Measurements from ENCODE around the gene ANO3.

DNA sequence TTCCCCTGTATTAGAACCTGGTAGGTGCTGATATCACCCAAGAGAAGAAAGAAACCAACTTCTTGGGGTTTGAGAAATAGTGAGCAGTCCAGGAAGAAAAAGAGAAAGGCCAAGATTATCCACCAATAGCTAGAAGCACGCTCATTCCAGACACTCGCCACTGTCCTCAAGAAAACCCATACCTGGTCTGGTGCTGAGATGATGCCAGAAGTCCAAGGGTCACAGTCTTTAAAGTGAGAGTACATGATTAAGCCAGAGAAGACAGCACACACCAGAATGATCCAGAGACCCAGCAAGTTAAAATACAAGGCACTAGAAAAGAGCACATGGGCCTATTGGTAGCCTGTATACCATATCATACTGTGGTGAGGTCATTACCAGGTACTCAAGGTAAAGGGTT lies 366.3 kb downstream of the ANO3 start:
- TF ChIP-seq POLR2A (IDR thresholded peaks at IDR 0.05; ENCODE audit: low read depth, low read length) = no peak
- TF ChIP-seq, protein P1, sequence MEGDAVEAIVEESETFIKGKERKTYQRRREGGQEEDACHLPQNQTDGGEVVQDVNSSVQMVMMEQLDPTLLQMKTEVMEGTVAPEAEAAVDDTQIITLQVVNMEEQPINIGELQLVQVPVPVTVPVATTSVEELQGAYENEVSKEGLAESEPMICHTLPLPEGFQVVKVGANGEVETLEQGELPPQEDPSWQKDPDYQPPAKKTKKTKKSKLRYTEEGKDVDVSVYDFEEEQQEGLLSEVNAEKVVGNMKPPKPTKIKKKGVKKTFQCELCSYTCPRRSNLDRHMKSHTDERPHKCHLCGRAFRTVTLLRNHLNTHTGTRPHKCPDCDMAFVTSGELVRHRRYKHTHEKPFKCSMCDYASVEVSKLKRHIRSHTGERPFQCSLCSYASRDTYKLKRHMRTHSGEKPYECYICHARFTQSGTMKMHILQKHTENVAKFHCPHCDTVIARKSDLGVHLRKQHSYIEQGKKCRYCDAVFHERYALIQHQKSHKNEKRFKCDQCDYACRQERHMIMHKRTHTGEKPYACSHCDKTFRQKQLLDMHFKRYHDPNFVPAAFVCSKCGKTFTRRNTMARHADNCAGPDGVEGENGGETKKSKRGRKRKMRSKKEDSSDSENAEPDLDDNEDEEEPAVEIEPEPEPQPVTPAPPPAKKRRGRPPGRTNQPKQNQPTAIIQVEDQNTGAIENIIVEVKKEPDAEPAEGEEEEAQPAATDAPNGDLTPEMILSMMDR (IDR thresholded peaks at IDR 0.05; ENCODE audit: extremely low read depth in 1 of 2, insufficient read depth in 1 of 2, low read depth in 1 of 2, low read length in 2 of 2) = no peak
- TF ChIP-seq, protein P2, sequence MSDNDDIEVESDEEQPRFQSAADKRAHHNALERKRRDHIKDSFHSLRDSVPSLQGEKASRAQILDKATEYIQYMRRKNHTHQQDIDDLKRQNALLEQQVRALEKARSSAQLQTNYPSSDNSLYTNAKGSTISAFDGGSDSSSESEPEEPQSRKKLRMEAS (IDR thresholded peaks at IDR 0.05; ENCODE audit: insufficient read depth, insufficient read length) = no peak
- TF ChIP-seq MYC (IDR thresholded peaks at IDR 0.05; ENCODE audit: low read depth, low read length) = no peak
- no peak for TF ChIP-seq JUN (IDR thresholded peaks at IDR 0.05; ENCODE audit: borderline replicate concordance, insufficient read depth, insufficient read length, low read depth)

Measured in endothelial cell of umbilical vein (primary cell).